Measurements from ENCODE around the gene EIF3B.
"Not testable (repeated sequence)": the region's sequence is repeated elsewhere in the genome, so short reads cannot be mapped to it uniquely, and the experiment has no call there.

EIF3B gene

DNA sequence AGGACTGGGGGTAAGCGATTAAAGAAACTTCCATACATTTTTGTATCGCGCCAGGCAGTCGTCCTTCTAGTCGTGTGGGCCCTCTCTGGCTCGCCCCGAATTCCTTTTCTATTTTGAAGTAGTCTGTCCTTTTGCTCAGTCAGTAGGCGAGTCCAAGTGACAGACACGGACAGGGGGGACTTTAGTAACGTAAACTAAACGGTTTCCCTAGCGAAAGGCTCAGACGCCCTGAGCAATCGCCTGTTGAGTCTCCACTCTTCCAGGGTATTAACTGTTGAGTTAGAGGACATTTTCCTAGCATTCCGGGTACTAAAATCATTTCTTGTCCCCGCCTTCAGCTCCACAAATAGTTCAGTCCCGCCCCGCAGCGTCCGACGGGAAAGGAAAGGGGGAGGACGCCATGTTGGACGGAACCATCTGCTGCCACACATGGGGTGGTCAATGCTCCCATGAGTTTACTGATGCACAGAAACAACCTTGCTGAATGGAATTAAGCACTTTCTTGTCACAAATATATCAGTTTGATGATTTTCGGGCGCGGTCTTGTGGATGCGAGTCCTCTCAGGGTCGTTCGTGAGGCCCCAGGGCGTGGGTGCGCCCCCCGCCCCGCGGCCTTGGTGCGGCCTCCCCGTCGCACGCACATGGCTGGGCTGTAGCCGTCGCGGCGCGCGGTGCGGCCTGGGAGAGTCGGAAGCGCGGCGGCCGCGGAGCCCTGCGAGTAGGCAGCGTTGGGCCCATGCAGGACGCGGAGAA, at the start of gene EIF3B:
TSS of gene EIF3B (plus strand) at position 642 of the 753 bp plus-strand sequence. CDS start at position 737, 95 bp downstream.
- peak; percentile 88 for DNase-seq (ENCODE audit: low read depth)

DNA sequence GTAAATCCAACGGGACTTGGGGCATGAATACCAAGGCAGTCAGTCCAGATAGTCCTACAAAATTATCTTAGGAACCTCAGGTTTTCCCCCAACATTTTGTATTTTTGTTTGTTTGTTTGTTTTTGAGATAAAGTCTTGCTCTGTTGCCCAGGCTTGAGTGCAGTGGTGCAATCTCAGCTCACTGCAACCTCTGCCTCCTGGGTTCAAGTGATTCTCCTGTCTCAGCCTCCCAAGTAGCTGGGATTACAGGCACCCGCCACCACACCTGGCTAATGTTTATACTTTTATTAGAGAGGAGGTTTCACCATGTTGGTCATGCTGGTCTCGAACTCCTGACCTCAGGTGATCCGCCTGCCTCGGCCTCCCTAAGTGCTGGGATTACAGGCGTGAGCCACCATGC, 49.4 kb upstream of the EIF3B start:
- DNase-seq (ENCODE audit: low read depth) = not testable (repeated sequence)

DNA sequence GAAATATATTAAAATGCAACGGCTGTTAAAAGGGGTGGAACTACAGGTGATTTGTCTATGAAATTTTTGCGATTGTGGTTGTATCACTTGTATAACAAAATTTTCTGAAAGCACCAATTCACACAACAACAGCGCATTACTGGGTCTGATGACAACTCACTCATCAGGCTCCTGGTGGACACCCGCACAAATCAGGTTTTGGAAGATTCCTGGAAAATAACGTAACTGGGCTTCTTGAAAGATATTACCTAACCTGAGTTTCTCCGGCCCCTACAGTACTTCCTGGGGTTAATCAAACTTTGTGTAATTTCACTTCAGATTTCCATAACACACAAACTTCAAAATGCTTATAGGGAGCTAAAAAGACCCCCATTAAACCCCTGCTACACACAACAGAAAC, 47.9 kb upstream of the EIF3B start:
- DNase-seq (ENCODE audit: low read depth) = no peak

DNA sequence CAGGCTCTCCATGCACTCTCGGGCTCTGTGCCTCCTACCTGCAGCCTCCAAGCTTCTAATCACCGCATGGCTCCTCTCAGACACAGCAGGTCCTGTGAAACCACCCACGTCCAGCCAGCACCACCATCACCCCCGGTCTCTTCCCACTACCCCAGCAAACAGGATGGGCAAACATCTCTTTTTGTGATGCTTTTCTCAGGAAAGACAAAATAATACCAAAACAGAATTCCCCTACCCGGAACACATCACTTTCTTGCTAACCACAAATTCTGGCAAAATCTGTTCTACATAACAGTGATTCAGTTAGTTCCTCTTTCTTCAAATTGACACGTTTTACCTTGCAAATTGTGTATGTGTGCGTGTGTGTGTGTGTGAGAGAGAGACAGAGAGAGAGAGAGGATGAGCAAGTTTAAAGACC, 46.9 kb upstream of the EIF3B start:
- no peak for DNase-seq (ENCODE audit: low read depth)

DNA sequence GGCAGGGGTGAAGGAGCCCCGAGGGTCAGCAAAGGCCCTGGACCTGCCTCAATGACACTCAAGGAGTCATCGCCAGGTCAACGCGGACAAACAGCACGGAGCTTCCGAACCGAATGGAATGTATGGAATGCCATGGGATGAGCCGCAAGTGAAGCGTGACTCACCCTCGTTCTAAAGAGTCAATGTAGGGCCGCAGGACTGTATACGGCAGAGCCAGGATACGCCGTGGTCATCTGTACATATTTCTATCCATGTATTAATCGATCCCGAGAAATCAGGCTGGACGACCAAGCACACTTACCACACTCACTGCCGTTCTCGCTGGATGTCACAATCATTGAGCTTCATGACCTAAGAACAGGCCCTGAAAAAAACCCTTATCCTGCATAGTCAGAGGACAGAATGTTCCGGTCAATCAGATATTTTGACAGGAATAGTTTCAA, 44.7 kb upstream of the EIF3B start:
- no peak for DNase-seq (ENCODE audit: low read depth)

DNA sequence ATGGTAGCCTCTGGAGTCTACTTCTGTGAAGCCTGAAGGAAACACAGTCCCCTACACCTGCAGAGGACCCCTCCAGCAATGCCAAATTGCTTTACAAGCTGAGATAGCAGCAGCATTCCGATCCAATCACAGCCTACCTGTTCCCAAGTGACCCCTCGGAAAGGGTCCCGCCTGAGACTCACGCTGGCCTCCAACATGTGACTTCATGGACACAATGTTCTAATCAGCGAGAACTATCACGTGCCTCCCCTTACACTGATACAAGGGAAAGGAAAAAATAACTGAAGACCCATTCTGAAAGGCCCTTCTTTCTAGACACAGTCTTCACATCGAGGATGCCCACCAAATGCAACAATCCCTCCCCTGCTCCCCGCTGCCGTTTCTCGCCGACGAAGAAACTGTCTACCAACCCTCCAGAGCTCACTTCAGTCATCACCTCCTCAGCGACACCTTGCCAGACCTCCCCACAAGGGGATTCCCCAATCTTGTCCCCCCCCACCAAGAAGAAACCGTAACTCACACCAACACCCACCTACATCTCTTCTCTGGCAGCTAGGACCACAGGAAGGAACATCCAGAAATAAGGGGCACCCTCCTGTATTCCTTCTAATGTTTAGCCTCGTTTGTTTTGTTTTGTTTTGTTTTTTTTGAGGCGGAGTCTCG, 42.2 kb upstream of the EIF3B start:
- DNase-seq (ENCODE audit: low read depth) = no peak

DNA sequence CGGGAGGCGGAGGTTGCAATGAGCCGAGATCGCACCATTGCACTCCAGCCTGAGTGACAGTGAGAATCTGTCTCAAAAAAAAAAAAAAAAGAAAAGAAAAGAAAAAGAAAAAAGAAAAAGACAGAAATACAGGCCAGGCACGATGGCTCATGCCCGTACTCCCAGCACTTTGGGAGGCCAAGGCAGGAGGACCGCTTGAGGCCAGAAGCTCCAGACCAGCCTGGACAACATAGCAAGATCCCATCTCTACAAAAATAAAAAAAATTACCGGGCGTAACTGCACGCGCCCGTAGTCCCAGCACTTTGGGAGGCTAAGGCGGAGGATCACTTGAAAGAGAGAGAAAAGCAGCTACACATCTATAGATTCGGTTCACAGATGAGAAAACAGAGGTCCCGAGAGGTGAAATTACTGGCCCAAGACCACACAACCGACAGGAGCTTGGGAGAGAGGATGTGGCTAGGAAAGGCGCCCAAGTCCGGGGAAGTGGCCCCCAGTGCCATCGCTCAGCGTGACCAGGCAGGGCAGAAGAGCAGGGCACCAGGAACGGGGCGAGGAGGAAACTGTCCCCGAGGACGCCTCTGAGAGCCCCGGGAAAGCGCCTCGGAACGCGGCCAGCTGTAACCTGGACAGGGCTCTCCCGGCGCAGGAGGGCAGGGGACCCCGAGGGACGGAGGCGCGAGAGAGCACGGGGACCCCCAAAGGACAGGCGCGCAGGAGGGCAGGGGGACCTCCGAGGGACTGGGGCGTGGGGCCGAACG, 41.0 kb upstream of the EIF3B start:
- DNase-seq (ENCODE audit: low read depth) = no peak

DNA sequence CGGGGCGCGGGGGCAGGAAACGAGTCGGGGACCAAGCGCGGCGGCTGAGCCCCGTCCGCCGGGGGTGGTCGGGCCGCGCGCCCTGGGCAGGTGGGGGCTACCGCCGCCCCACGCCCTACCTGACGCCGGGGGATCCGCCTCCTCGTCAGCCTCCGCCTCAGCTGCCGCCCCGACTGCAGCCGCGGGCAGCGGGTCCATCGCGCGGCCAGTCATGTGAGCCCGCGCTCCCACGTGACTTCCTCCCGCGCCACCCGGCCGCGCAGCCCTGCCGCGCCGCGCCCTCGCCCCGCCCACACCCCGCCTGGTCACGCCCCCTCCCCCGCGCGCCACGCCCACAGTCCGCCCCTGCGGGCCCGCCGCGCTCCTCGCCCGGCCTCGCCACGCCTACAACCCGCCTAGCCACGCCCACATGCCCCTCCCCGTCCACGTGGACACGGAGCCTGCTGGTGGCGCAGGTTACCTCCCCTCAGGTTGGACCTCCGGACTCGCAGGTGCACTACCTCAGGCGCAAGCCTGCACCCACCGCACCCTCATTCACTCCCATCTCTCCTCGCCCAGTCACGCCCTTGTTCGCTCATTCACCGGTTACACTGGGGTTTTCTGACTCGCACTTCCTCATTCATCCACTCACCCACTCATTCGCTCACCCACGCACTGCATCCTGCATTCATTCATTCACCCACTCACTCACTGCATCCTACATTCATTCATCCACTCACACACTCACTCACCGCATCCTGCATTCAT, 40.2 kb upstream of the EIF3B start, which contains the start of gene SNX8:
TSS of gene SNX8 (minus strand) at position 233 of the 747 bp plus-strand sequence. CDS start at position 213, 20 bp downstream.
- DNase-seq (ENCODE audit: low read depth) = peak; percentile 41

DNA sequence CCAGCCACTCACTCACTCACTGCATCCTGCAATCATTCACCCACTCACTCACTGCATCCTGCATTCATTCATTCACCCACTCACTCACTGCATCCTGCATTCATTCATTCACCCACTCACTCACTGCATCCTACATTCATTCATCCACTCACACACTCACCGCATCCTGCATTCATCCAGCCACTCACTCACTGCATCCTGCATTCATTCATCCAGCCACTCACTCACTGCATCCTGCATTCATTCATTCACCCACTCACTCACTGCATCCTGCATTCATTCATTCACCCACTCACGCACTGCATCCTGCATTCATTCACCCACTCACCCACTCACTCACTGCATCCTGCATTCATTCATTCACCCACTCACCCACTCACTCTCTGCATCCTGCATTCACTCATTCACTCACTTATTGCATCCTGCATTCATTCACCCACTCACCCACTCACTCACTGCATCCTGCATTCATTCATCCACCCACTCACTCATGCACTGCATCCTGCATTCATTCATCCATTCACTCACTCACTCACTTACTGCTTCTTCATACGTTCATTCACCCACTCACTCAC, 39.6 kb upstream of the EIF3B start:
- DNase-seq (ENCODE audit: low read depth) = not testable (repeated sequence)

DNA sequence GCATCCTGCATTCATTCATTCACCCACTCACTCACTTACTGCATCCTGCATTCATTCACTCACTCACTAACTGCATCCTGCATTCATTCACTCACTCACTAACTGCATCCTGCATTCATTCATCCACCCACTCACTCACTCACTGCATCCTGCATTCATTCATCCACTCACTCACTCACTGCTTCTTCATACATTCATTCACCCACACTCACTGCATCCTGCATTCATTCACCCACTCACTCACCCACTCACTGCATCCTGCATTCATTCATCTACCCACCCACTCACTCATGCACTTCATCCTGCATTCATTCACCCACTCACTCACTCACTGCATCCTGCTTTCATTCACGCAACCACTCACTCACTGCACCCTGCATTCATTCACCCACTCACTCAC, 38.8 kb upstream of the EIF3B start:
- no peak for DNase-seq (ENCODE audit: low read depth)

DNA sequence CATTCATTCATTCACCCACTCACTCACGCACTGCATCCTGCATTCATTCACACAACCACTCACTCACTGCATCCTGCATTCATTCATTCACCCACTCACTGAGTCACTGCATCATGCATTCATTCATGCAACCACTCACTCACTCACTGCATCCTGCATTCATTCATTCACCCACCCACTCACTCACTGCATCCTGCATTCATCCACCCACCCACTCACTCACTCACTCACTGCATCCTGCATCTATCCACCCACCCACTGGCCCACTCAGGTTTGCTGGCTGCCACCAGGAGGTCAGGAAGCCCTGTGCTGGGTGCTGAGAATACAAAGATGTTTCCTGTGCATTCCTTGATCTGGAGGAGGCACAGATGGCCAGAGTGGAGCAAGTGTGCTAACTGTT, 38.0 kb upstream of the EIF3B start:
- no peak for DNase-seq (ENCODE audit: low read depth)

DNA sequence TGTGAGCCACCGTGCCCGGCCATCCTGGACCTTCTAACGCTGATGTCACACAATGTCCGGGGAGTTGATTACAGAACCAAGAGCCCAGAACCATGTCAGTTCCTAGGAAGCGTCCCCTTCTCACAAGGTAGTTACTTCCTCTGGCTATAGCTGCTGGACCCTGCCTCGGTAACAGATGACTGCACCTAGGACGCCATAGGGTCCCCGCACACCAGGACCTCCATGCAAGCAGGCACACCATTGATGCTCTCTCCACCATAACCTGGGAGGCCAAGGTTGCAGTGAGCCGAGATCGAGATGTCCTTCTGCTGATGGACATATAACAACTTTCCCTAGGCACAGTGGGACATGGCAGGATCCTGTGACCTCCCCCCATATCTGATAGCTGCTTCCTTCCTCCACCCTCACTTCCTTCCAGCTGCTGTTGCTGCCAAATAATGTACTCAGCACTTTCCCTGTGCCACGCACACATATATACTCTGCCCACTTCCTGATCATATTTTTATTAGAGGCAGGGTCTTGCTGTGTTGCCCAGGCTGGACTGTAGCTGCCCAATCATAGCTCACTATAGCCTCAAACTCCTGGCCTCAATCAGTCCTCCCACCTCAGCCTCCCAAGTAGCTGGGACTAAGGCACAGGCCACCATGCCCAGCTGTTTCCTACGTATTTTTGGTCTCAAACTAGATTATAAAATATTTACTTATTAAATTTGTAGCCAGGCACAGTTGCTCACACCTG, 36.9 kb upstream of the EIF3B start:
- DNase-seq (ENCODE audit: low read depth) = no peak

DNA sequence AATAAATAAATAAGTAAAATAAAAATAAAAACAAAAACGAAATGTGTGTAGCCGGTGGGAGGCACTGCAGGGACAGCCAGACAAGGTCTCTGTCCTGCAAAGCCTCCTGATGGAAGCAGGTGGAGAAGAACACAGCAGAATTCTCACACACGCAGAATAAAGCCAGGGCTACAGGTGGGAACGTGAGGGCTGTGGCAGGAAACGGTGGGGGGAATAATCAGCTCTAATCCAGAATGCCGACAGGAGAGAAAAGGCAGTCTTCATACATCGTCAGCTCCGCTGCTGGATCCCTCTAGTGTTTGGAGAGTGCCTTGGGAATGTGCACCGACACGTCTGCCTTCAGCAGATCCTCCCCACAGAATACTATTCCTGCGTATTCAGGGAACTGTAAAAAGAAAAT, 33.6 kb upstream of the EIF3B start:
- no peak for DNase-seq (ENCODE audit: low read depth)

DNA sequence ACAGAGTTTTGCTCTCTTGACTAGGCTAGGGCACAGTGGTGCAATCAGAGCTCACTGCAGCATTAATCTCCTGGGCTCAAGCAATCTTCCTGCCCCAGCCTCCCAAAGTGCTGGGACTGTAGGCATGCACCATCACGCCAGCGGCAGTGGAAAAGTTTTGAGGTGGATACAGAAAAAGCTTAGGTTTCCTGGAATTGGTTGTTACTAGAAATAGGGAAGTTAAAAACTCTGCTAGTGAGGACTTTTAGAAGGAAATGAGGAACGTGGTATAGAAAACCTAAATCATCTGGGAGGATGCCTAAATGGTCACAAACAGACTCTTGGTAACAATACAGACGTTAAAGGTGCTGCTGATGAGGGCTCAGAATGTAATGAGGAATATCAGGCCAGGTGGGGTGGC, 29.5 kb upstream of the EIF3B start:
- no peak for DNase-seq (ENCODE audit: low read depth)

DNA sequence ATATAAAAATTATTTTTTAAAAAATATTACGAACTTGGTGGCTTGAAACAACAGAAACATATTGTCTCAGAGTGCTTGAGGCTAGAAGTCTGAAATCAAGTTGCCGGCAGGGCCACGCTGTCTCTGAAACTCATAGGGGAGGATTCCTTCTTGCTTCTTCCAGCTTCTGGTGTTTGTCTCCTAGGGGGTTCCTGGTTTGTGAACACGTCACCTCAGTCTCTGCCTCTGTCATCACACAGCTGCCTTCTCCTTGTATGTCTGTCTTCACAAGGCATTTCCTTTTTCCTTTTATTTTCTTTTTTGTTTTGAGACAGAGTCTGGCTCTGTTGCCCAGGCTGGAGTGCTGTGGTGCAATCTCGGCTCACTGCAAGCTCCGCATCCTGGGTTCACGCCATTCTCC, 27.7 kb upstream of the EIF3B start:
- no peak for DNase-seq (ENCODE audit: low read depth)

DNA sequence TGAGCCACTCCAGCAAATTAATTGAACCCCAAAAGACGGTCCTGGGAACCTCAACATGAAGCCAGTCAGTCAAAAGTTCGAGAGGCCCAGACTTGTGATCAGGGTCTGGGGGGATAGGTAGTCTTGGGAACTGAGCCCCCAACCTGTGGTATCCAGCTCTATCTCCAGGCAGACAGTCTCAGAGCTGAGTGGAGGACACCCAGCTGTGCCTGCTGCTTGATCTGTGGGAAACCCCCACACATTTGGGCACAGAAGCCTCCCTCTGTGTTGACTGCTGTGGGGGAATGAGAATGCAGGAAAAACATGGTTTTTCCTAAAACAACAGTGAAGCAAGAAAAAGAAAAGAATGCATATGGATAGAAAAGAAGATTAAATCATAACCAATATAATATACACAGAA, 24.1 kb upstream of the EIF3B start:
- DNase-seq (ENCODE audit: low read depth) = no peak

DNA sequence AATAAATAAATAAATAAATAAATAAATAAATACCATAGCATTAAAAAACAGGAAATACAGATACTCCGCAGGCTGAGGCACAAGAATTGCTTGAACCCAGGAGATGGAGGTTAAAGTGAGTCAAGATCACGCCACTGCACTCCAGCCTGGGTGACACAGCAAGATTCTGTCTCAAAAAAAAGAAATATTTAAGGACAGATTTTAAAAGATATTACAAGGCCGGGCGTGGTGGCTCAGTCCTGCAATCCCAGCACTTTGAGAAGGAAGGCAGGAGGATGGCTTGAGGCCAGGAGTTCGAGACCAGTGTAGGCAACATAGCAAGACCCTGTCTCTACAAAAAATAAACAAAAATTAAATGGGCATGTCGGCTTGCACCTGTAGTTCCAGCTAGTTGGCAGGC, 22.9 kb upstream of the EIF3B start:
- no peak for DNase-seq (ENCODE audit: low read depth)

DNA sequence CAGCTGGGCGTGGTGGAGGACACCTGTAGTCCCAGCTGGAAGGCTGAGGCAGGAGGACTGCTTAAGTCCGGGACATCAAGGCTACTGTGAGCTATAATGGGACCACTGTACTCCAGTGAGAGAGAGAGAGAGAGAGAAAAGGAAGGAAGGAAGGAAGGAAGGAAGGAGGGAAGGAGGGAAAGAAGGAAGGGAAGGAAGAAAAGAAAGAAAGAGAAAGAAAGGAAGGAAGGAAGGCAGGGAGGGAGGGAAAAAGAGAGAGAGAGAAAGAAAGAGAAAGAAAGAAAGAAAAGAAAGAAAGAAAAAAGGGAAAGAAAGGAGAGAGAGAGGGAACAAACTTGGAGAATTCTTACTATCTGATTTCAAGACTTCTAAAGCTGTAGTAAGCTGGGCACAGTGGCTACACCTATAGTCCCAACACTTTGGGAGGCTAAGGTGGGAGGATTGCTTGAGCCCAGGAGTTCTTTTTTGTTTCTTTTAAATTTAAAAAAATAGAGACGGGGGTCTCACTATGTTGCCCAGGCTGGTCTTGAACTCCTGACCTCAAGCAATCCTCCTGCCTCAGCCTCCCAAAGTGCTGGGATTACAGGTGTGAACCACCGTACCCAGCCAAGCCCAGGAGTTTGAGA, 21.9 kb upstream of the EIF3B start:
- not testable (repeated sequence) for DNase-seq (ENCODE audit: low read depth)

DNA sequence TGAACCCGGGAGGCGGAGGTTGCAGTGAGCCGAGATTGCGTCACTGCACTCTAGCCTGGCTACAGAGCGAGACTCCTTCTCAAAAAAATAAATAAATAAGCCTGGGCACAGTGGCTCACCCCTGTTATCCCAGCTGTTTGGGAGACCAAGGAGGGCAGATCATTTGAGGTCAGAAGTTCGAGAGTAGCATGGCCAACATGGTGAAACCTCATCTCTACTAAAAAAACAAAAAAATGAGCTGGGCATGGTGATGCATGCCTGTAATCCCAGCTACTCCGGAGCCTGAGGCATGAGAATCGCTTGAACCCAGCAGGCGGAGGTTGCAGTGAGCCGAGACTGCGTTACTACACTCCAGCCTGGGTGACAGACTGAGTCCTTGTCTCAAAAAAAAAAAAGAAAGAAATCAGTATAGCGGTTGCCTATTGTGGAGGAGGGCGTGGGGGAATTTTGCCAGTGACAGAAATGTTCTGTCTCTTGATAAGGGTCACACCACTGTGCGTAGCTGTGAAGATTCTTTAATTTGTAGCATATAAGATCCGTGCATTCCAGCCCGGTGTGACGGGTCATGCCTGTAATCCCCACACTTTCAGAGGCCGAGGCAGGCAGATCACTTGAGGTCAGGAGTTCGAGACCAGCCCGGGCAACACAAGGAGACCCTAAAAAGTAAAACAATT, 17.9 kb upstream of the EIF3B start:
- no peak for DNase-seq (ENCODE audit: low read depth)
